H1 (cell line): Measurements from ENCODE around the gene CNPY2. TPM values are rescaled to one million over a fixed set of nuclear protein-coding genes. Genes with fewer than 3 reads are reported as not detected.

Experiments used
- CTCF ChIP-seq, 3 experiments: IDR thresholded peaks; 1 replicate in 2 of 3; 2 replicates in 1 of 3; pipeline versions ENCODE4 v1.5.1 to v1.6.1; 2011; ENCODE audit warnings: low read length in 3 of 3, mild to moderate bottlenecking in 3 of 3, inconsistent platforms in 2 of 3, low read depth in 1 of 3, moderate library complexity in 1 of 3; ENCODE audit not compliant: insufficient read depth in 1 of 3; ENCODE audit errors: control extremely low read depth in 1 of 3
- KDM1A ChIP-seq: fragments of 200-600, 300-600 bp; sonication (generic); IDR thresholded peaks from 2 replicates; pipeline ENCODE4 v1.7.1; 2016; ENCODE audit warnings: mild to moderate bottlenecking, low read length, borderline replicate concordance
- polyA plus RNA-seq, 7 experiments: library from polyadenylated mRNA; depleted of rRNA in 3 of 7; stranded (reverse) in 5 of 7; unstranded in 2 of 7; fragments of >200 nt in 5 of 7; fragments of 200-250 nt in 2 of 7; gene quantifications; 1 replicate in 5 of 7; 2 replicates in 1 of 7; 4 replicates in 1 of 7; pipeline versions ENCODE4 v1.2.1 to v1.2.3, GENCODE V29; 2011 to 2013; ENCODE audit warnings: missing spikeins in 2 of 7, mixed read lengths in 2 of 7
- total RNA-seq: library from RNA; stranded (reverse); fragmentation: NEBNext Ultra II Directional; extraction: Animal tissue kit (Norgen Biotek cat#: 25700); gene quantifications from 2 replicates; pipeline ENCODE4 v1.2.1, GENCODE V29; 2021

Gene CNPY2
- total and polyA plus RNA-seq, 2 of the 8 experiments (the other 6 are each of a cell fraction or from before 2014, with no cell fraction given), result 203 to 281 TPM

- TF ChIP-seq CTCF (IDR thresholded peaks at IDR 0.05; ENCODE audit: control extremely low read depth in 1 of 3, insufficient read depth in 1 of 3, low read depth in 1 of 3, low read length in 3 of 3), result peak; percentile 20 to 44 (median 28)
- TF ChIP-seq KDM1A, result no peak
These were observed at the start of gene CNPY2 (continued) for GRCh38 chr12:56315622-56316473.
